ENCODE results near the gene IL1RAPL2.
"Not testable (repeated sequence)": the region's sequence is repeated elsewhere in the genome, so short reads cannot be mapped to it uniquely, and the experiment has no call there.

IL1RAPL2 gene

DNA sequence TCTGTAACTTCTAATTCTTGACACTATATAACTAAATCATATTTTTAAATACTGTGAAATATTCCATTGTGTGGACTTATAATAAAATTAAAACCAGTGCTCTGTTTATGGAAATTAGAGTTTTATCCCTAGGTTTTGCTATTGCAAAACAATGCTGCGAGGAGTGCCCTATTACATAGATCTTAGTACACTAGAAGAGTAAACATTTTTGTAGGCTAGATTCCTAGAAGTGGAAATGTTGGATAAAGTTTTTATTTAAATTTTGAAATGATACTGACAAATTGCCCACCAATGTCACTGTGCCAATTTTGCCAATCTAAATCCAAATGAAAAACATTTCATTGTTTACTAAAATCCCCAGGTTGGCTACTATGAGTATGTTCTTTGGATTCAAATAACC, 99.7 kb downstream of the IL1RAPL2 start:
- no peaks in the 10 kb centered on the region for H3F3A ChIP-seq (ENCODE audit: insufficient read depth)
- no peak overlapping the region for H3K4me2 ChIP-seq (ENCODE audit: low read depth, low read length, poor library complexity, severe bottlenecking)
- H3K27ac ChIP-seq (ENCODE audit: low read depth, low read length): no peak overlapping the region
- no peaks in the 10 kb centered on the region for H3K9me2 ChIP-seq (replicated peaks; ENCODE audit: insufficient read depth, low read length)
- H3K79me2 ChIP-seq (ENCODE audit: insufficient read depth, low read length): no peaks in the 10 kb centered on the region
- H2AFZ ChIP-seq (ENCODE audit: low read depth, low read length, severe bottlenecking): no peak overlapping the region
- no peak overlapping the region for H3K4me3 ChIP-seq (ENCODE audit: insufficient read depth, low read length, poor library complexity, severe bottlenecking)
- TF ChIP-seq CTCF (IDR thresholded peaks at IDR 0.05; ENCODE audit: insufficient read depth, low read length, poor library complexity, severe bottlenecking): no peak
- TF ChIP-seq EZH2phosphoT487 (conservative IDR thresholded peaks at IDR 0.05; ENCODE audit: low read length): no peak
- no peaks in the 10 kb centered on the region for H3K9me3 ChIP-seq (ENCODE audit: insufficient read depth, low read length)
- H3K36me3 ChIP-seq (ENCODE audit: low read length): no peaks in the 10 kb centered on the region
- no peaks in the 10 kb centered on the region for H4K20me1 ChIP-seq (ENCODE audit: low read depth, low read length)
- H3K27me3 ChIP-seq (ENCODE audit: low read length): no peaks in the 10 kb centered on the region
- no peak overlapping the region for H3K9ac ChIP-seq (ENCODE audit: low read length)

DNA sequence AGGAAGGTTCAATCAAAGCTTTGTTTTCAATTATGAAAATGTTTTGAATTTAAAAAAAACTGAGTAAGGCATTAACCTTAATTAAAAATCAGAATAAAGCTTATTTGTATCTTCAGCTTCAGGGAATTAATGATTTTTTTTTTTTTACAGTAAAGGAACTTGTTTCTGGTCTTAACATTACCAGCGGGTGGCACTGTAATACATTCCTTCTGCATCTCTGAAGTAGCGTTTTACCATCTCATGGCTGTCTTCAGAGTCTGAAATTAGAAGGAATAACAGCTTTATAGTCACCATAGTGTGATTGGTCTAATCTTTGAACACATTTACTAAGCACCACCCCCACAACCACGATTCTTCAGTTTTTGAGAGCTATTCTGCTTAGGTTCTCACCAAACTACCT, 102.6 kb downstream of the IL1RAPL2 start:
- Histone ChIP-seq H4K20me1 (ENCODE audit: low read depth, low read length) (no peaks in the 10 kb centered on the region), H3K27ac (ENCODE audit: low read depth, low read length) (no peak overlapping the region), H3K9me2 (replicated peaks; ENCODE audit: insufficient read depth, low read length) (no peaks in the 10 kb centered on the region), H3F3A (ENCODE audit: insufficient read depth) (no peaks in the 10 kb centered on the region), H3K9me3 (ENCODE audit: insufficient read depth, low read length) (no peaks in the 10 kb centered on the region), H3K79me2 (ENCODE audit: insufficient read depth, low read length) (no peaks in the 10 kb centered on the region), H3K4me2 (ENCODE audit: low read depth, low read length, poor library complexity, severe bottlenecking) (no peak overlapping the region), H3K27me3 (ENCODE audit: low read length) (no peaks in the 10 kb centered on the region), H3K9ac (ENCODE audit: low read length) (no peak overlapping the region), H2AFZ (ENCODE audit: low read depth, low read length, severe bottlenecking) (no peak overlapping the region), H3K36me3 (ENCODE audit: low read length) (no peaks in the 10 kb centered on the region), H3K4me3 (ENCODE audit: insufficient read depth, low read length, poor library complexity, severe bottlenecking) (no peak overlapping the region)
- TF ChIP-seq CTCF (IDR thresholded peaks at IDR 0.05; ENCODE audit: insufficient read depth, low read length, poor library complexity, severe bottlenecking) (no peak), EZH2phosphoT487 (conservative IDR thresholded peaks at IDR 0.05; ENCODE audit: low read length) (no peak)

DNA sequence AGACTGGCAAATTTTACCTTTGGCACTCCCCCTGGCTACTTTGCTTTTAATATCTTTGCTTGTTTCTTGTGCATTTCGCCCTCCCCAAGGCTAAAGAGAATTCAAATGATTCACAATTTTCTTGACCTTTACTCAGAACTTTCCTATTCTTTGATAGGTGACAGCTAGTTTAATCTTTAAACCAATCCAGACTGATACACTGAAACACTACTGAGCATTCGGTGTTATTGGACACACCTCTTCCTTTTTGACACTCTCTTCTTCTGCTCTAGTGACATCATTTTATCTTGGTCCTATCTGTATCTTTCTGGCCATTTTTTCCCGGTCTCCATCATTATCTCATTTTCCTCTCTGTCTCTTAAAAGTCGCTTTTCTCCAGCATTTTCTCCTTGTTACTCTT, 103.1 kb downstream of the IL1RAPL2 start:
- H3K4me2 ChIP-seq (ENCODE audit: low read depth, low read length, poor library complexity, severe bottlenecking): no peak overlapping the region
- no peak overlapping the region for H3K9ac ChIP-seq (ENCODE audit: low read length)
- no peak overlapping the region for H3K4me3 ChIP-seq (ENCODE audit: insufficient read depth, low read length, poor library complexity, severe bottlenecking)
- H3K36me3 ChIP-seq (ENCODE audit: low read length): no peaks in the 10 kb centered on the region
- no peaks in the 10 kb centered on the region for H3K9me3 ChIP-seq (ENCODE audit: insufficient read depth, low read length)
- no peaks in the 10 kb centered on the region for H3K9me2 ChIP-seq (replicated peaks; ENCODE audit: insufficient read depth, low read length)
- H3F3A ChIP-seq (ENCODE audit: insufficient read depth): no peaks in the 10 kb centered on the region
- H2AFZ ChIP-seq (ENCODE audit: low read depth, low read length, severe bottlenecking): no peak overlapping the region
- TF ChIP-seq EZH2phosphoT487 (conservative IDR thresholded peaks at IDR 0.05; ENCODE audit: low read length): no peak
- no peak for TF ChIP-seq CTCF (IDR thresholded peaks at IDR 0.05; ENCODE audit: insufficient read depth, low read length, poor library complexity, severe bottlenecking)
- H3K27ac ChIP-seq (ENCODE audit: low read depth, low read length): no peak overlapping the region
- H3K79me2 ChIP-seq (ENCODE audit: insufficient read depth, low read length): no peaks in the 10 kb centered on the region
- H4K20me1 ChIP-seq (ENCODE audit: low read depth, low read length): no peaks in the 10 kb centered on the region
- H3K27me3 ChIP-seq (ENCODE audit: low read length): no peaks in the 10 kb centered on the region

GRCh38 chrX:104670051-104670450, 104.1 kb downstream of the IL1RAPL2 start:
- H3K9me2 ChIP-seq (replicated peaks; ENCODE audit: insufficient read depth, low read length): no peaks in the 10 kb centered on the region
- H2AFZ ChIP-seq (ENCODE audit: low read depth, low read length, severe bottlenecking): no peak overlapping the region
- no peak overlapping the region for H3K9ac ChIP-seq (ENCODE audit: low read length)
- H3K9me3 ChIP-seq (ENCODE audit: insufficient read depth, low read length): no peaks in the 10 kb centered on the region
- no peak for TF ChIP-seq CTCF (IDR thresholded peaks at IDR 0.05; ENCODE audit: insufficient read depth, low read length, poor library complexity, severe bottlenecking)
- no peak for TF ChIP-seq EZH2phosphoT487 (conservative IDR thresholded peaks at IDR 0.05; ENCODE audit: low read length)
- H3K27ac ChIP-seq (ENCODE audit: low read depth, low read length): no peak overlapping the region
- H3K4me2 ChIP-seq (ENCODE audit: low read depth, low read length, poor library complexity, severe bottlenecking): no peak overlapping the region
- no peak overlapping the region for H3K4me3 ChIP-seq (ENCODE audit: insufficient read depth, low read length, poor library complexity, severe bottlenecking)
- no peaks in the 10 kb centered on the region for H3K79me2 ChIP-seq (ENCODE audit: insufficient read depth, low read length)
- no peaks in the 10 kb centered on the region for H3K36me3 ChIP-seq (ENCODE audit: low read length)
- H3K27me3 ChIP-seq (ENCODE audit: low read length): no peaks in the 10 kb centered on the region
- H4K20me1 ChIP-seq (ENCODE audit: low read depth, low read length): no peaks in the 10 kb centered on the region
- no peaks in the 10 kb centered on the region for H3F3A ChIP-seq (ENCODE audit: insufficient read depth)

DNA sequence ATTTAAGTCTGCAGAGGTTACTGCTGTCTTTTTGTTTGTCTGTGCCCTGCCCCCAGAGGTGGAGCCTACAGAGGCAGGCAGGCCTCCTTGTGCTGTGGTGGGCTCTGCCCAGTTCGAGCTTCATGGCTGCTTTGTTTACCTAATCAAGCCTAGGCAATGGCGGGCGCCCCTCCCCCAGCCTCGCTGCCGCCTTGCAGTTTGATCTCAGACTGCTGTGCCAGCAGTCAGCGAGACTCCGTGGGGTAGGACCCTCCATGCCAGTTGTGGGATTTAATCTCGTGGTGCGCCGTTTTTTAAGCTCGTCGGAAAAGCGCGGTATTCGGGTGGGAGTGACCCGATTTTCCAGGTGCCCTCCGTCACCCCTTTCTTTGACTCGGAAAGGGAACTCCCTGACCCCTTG, 111.5 kb downstream of the IL1RAPL2 start:
- not testable (repeated sequence) for H3K27me3 ChIP-seq (ENCODE audit: low read length); H3K4me3 ChIP-seq (ENCODE audit: insufficient read depth, low read length, poor library complexity, severe bottlenecking); H4K20me1 ChIP-seq (ENCODE audit: low read depth, low read length); H3K9ac ChIP-seq (ENCODE audit: low read length); H3K9me3 ChIP-seq (ENCODE audit: insufficient read depth, low read length); H3K9me2 ChIP-seq (replicated peaks; ENCODE audit: insufficient read depth, low read length); H2AFZ ChIP-seq (ENCODE audit: low read depth, low read length, severe bottlenecking); H3K27ac ChIP-seq (ENCODE audit: low read depth, low read length); H3K4me2 ChIP-seq (ENCODE audit: low read depth, low read length, poor library complexity, severe bottlenecking); H3F3A ChIP-seq (ENCODE audit: insufficient read depth); H3K79me2 ChIP-seq (ENCODE audit: insufficient read depth, low read length); H3K36me3 ChIP-seq (ENCODE audit: low read length)

Data from SU-DHL-6 (cell line).